ENCODE measurements around the gene UBE4B. TPM values are rescaled to one million over a fixed set of nuclear protein-coding genes. Genes with fewer than 3 reads are reported as not detected.

The UBE4B gene
- total and polyA plus RNA-seq, 2 experiments from 2014 or later = 28.4 to 115 TPM

GRCh38 chr1:10074059-10074851 is 41.5 kb downstream of the UBE4B start (continued):
- TF ChIP-seq ETS1 (IDR thresholded peaks at IDR 0.05) (no peak), EZH2 (IDR thresholded peaks at IDR 0.05; ENCODE audit: low read depth, unreplicated experiment) (no peak), EZH2phosphoT487 (IDR thresholded peaks at IDR 0.05; ENCODE audit: unreplicated experiment) (no peak), ZNF462 (CRISPR knock-in tag; IDR thresholded peaks at IDR 0.05) (no peak)

GRCh38 chr1:10074852-10075730 is 42.3 kb downstream of the UBE4B start:
- H3K4me2 ChIP-seq = no peak overlapping the region
- Mint-ChIP-seq H3K9me3 (no peaks in the 10 kb centered on the region), H3K4me3 (no peak overlapping the region), H3K27me3 (ENCODE audit: insufficient read depth, low read depth, poor library complexity) (no peaks in the 10 kb centered on the region), H3K27ac (0 out of 2 replicates have a peak overlapping the region, but pooled peaks have one; percentile 11), H3K4me1 (peaks cover 10% of the 10 kb centered on the region; the same call in 2 of the 3 replicates), H3K36me3 (ENCODE audit: low read depth) (peaks cover 8% of the 10 kb centered on the region)
- no peak overlapping the region for H2AFZ ChIP-seq
- H3F3A ChIP-seq (replicated peaks; ENCODE audit: low read depth) = no peaks in the 10 kb centered on the region
- no peak overlapping the region for H3K4me3 ChIP-seq
- no peak overlapping the region for H3K27ac ChIP-seq (ENCODE audit: low read depth)
- DNase-seq (ENCODE audit: low spot score) (no peak), ATAC-seq (no peak)
- TF ChIP-seq EZH2 (IDR thresholded peaks at IDR 0.05; ENCODE audit: low read depth, unreplicated experiment) (no peak), POLR2AphosphoS5 (IDR thresholded peaks at IDR 0.05; ENCODE audit: low read depth) (no peak), STAT1 (IDR thresholded peaks at IDR 0.05; ENCODE audit: unreplicated experiment) (no peak), CREB1 (CRISPR knock-in tag; IDR thresholded peaks at IDR 0.05; ENCODE audit: low read depth) (no peak), JUNB (IDR thresholded peaks at IDR 0.05; ENCODE audit: unreplicated experiment) (no peak), EZH2phosphoT487 (IDR thresholded peaks at IDR 0.05; ENCODE audit: unreplicated experiment) (no peak), ZNF331 (CRISPR knock-in tag; IDR thresholded peaks at IDR 0.05; ENCODE audit: low read depth) (no peak), ZNF114 (CRISPR knock-in tag; IDR thresholded peaks at IDR 0.05) (no peak)
- H3K9me2 ChIP-seq (ENCODE audit: insufficient read depth) = no peaks in the 10 kb centered on the region
- peaks cover 71% of the 10 kb centered on the region for H3K79me2 ChIP-seq (replicated peaks; ENCODE audit: insufficient read depth)
- H3K27me3 ChIP-seq (ENCODE audit: insufficient read depth) = no peaks in the 10 kb centered on the region
- H4K20me1 ChIP-seq (replicated peaks; ENCODE audit: insufficient read depth) = peaks cover 13% of the 10 kb centered on the region
- no peaks in the 10 kb centered on the region for H3K36me3 ChIP-seq (ENCODE audit: insufficient read depth)
- no peaks in the 10 kb centered on the region; the same call in 1 of the 2 replicates for H3K4me1 ChIP-seq (ENCODE audit: insufficient read depth)

Measured in GM23338 (cell line).